ENCODE results near the gene USP31. TPM values are rescaled to one million over a fixed set of nuclear protein-coding genes. Genes with fewer than 3 reads are reported as not detected.

Gene USP31
- total and polyA plus RNA-seq, 2 of the 13 experiments (the other 11 are each of a cell fraction or from before 2014, with no cell fraction given) = 22.5 to 23.3 TPM

DNA sequence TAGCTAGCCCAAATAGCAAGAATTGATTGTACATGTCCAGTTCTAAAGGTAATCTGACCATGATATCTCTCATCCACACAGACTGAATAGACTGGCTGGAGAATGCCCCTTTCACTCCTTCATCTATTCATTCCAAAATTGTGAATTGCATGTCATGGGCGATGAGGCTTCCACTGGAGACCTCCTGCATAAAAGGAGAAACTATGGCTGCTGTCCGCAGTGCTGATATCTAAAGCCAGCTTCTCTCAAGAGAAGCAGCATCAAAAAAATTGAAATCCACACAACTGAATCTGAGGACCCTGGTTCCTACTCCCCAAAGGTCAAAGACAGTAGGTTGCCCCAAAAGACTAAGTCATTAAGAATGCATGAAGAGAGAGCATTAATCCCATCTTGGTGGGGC is 25.4 kb upstream of the USP31 start (continued):
- TF ChIP-seq RXRB (CRISPR knock-in tag; IDR thresholded peaks at IDR 0.05; ENCODE audit: borderline replicate concordance) = 0 out of 2 replicates have a peak, but pooled peaks have one; percentile 31
- TF ChIP-seq, protein P1, sequence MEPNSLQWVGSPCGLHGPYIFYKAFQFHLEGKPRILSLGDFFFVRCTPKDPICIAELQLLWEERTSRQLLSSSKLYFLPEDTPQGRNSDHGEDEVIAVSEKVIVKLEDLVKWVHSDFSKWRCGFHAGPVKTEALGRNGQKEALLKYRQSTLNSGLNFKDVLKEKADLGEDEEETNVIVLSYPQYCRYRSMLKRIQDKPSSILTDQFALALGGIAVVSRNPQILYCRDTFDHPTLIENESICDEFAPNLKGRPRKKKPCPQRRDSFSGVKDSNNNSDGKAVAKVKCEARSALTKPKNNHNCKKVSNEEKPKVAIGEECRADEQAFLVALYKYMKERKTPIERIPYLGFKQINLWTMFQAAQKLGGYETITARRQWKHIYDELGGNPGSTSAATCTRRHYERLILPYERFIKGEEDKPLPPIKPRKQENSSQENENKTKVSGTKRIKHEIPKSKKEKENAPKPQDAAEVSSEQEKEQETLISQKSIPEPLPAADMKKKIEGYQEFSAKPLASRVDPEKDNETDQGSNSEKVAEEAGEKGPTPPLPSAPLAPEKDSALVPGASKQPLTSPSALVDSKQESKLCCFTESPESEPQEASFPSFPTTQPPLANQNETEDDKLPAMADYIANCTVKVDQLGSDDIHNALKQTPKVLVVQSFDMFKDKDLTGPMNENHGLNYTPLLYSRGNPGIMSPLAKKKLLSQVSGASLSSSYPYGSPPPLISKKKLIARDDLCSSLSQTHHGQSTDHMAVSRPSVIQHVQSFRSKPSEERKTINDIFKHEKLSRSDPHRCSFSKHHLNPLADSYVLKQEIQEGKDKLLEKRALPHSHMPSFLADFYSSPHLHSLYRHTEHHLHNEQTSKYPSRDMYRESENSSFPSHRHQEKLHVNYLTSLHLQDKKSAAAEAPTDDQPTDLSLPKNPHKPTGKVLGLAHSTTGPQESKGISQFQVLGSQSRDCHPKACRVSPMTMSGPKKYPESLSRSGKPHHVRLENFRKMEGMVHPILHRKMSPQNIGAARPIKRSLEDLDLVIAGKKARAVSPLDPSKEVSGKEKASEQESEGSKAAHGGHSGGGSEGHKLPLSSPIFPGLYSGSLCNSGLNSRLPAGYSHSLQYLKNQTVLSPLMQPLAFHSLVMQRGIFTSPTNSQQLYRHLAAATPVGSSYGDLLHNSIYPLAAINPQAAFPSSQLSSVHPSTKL (CRISPR knock-in tag; IDR thresholded peaks at IDR 0.05) = no peak
- TF ChIP-seq YEATS4 (CRISPR knock-in tag; IDR thresholded peaks at IDR 0.05; ENCODE audit: borderline replicate concordance) = no peak
- 0 out of 2 replicates have a peak, but pooled peaks have one; percentile 27 for TF ChIP-seq NCOA2 (CRISPR knock-in tag; IDR thresholded peaks at IDR 0.05)
- no peak for TF ChIP-seq ZKSCAN8 (CRISPR knock-in tag; IDR thresholded peaks at IDR 0.05; ENCODE audit: borderline replicate concordance)
- TF ChIP-seq, protein P2, sequence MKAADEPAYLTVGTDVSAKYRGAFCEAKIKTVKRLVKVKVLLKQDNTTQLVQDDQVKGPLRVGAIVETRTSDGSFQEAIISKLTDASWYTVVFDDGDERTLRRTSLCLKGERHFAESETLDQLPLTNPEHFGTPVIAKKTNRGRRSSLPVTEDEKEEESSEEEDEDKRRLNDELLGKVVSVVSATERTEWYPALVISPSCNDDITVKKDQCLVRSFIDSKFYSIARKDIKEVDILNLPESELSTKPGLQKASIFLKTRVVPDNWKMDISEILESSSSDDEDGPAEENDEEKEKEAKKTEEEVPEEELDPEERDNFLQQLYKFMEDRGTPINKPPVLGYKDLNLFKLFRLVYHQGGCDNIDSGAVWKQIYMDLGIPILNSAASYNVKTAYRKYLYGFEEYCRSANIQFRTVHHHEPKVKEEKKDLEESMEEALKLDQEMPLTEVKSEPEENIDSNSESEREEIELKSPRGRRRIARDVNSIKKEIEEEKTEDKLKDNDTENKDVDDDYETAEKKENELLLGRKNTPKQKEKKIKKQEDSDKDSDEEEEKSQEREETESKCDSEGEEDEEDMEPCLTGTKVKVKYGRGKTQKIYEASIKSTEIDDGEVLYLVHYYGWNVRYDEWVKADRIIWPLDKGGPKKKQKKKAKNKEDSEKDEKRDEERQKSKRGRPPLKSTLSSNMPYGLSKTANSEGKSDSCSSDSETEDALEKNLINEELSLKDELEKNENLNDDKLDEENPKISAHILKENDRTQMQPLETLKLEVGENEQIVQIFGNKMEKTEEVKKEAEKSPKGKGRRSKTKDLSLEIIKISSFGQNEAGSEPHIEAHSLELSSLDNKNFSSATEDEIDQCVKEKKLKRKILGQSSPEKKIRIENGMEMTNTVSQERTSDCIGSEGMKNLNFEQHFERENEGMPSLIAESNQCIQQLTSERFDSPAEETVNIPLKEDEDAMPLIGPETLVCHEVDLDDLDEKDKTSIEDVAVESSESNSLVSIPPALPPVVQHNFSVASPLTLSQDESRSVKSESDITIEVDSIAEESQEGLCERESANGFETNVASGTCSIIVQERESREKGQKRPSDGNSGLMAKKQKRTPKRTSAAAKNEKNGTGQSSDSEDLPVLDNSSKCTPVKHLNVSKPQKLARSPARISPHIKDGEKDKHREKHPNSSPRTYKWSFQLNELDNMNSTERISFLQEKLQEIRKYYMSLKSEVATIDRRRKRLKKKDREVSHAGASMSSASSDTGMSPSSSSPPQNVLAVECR (CRISPR knock-in tag; IDR thresholded peaks at IDR 0.05; ENCODE audit: borderline replicate concordance) = no peak
- TF ChIP-seq ZNF614 (CRISPR knock-in tag; IDR thresholded peaks at IDR 0.05; ENCODE audit: borderline replicate concordance) = no peak
- TF ChIP-seq SCMH1 (CRISPR knock-in tag; IDR thresholded peaks at IDR 0.05; ENCODE audit: borderline replicate concordance) = no peak
- TF ChIP-seq ZNF367 (CRISPR knock-in tag; IDR thresholded peaks at IDR 0.05; ENCODE audit: borderline replicate concordance) = no peak
- TF ChIP-seq HES4 (CRISPR knock-in tag; IDR thresholded peaks at IDR 0.05; ENCODE audit: borderline replicate concordance) = 0 out of 2 replicates have a peak, but pooled peaks have one; percentile 29
- TF ChIP-seq, protein P3, sequence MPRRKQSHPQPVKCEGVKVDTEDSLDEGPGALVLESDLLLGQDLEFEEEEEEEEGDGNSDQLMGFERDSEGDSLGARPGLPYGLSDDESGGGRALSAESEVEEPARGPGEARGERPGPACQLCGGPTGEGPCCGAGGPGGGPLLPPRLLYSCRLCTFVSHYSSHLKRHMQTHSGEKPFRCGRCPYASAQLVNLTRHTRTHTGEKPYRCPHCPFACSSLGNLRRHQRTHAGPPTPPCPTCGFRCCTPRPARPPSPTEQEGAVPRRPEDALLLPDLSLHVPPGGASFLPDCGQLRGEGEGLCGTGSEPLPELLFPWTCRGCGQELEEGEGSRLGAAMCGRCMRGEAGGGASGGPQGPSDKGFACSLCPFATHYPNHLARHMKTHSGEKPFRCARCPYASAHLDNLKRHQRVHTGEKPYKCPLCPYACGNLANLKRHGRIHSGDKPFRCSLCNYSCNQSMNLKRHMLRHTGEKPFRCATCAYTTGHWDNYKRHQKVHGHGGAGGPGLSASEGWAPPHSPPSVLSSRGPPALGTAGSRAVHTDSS (CRISPR knock-in tag; conservative IDR thresholded peaks at IDR 0.05) = no peak
- no peak for TF ChIP-seq SOX5 (CRISPR knock-in tag; IDR thresholded peaks at IDR 0.05; ENCODE audit: borderline replicate concordance)
- no peak for TF ChIP-seq ZZZ3 (CRISPR knock-in tag; IDR thresholded peaks at IDR 0.05; ENCODE audit: borderline replicate concordance)
- no peak for TF ChIP-seq DPF2 (CRISPR knock-in tag; IDR thresholded peaks at IDR 0.05; ENCODE audit: borderline replicate concordance, low read depth)
- TF ChIP-seq, protein P4, sequence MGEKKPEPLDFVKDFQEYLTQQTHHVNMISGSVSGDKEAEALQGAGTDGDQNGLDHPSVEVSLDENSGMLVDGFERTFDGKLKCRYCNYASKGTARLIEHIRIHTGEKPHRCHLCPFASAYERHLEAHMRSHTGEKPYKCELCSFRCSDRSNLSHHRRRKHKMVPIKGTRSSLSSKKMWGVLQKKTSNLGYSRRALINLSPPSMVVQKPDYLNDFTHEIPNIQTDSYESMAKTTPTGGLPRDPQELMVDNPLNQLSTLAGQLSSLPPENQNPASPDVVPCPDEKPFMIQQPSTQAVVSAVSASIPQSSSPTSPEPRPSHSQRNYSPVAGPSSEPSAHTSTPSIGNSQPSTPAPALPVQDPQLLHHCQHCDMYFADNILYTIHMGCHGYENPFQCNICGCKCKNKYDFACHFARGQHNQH (CRISPR knock-in tag; IDR thresholded peaks at IDR 0.05) = peak; percentile 49; the same call in 1 of the 2 replicates
- TF ChIP-seq IRF2 (CRISPR knock-in tag; IDR thresholded peaks at IDR 0.05) = no peak

Data from HepG2 (cell line).